ENCODE measurements around the gene SNX9. TPM values are rescaled to one million over a fixed set of nuclear protein-coding genes. Genes with fewer than 3 reads are reported as not detected.

The SNX9 gene
- total RNA-seq, 1 donor from 2014 or later: 65.0 TPM

- no peaks in the 10 kb centered on the region for H3K27me3 Mint-ChIP-seq (ENCODE audit: unreplicated experiment)
- H3K27ac Mint-ChIP-seq (ENCODE audit: unreplicated experiment): no peak overlapping the region
- no peaks in the 10 kb centered on the region for H3K9me3 Mint-ChIP-seq (ENCODE audit: unreplicated experiment)
- no peak for DNase-seq (ENCODE audit: extremely low spot score, unreplicated experiment)
- TF ChIP-seq CTCF (IDR thresholded peaks at IDR 0.05): no peak
- peaks cover 71% of the 10 kb centered on the region for H3K36me3 Mint-ChIP-seq (ENCODE audit: unreplicated experiment)
- peaks cover 20% of the 10 kb centered on the region for H3K4me1 Mint-ChIP-seq (ENCODE audit: unreplicated experiment)
- no peak overlapping the region for H3K4me3 Mint-ChIP-seq (ENCODE audit: unreplicated experiment)
These were observed 102.7 kb downstream of the SNX9 start for GRCh38 chr6:157925771-157926170.

- DNase-seq (ENCODE audit: extremely low spot score, unreplicated experiment): no peak
- Mint-ChIP-seq H3K4me3 (ENCODE audit: unreplicated experiment) (no peak overlapping the region), H3K9me3 (ENCODE audit: unreplicated experiment) (no peaks in the 10 kb centered on the region), H3K27me3 (ENCODE audit: unreplicated experiment) (no peaks in the 10 kb centered on the region), H3K4me1 (ENCODE audit: unreplicated experiment) (peaks cover 11% of the 10 kb centered on the region), H3K27ac (ENCODE audit: unreplicated experiment) (no peak overlapping the region), H3K36me3 (ENCODE audit: unreplicated experiment) (peaks cover 73% of the 10 kb centered on the region)
- TF ChIP-seq CTCF (IDR thresholded peaks at IDR 0.05): no peak
These were observed 104.0 kb downstream of the SNX9 start for GRCh38 chr6:157927011-157927410.

DNA sequence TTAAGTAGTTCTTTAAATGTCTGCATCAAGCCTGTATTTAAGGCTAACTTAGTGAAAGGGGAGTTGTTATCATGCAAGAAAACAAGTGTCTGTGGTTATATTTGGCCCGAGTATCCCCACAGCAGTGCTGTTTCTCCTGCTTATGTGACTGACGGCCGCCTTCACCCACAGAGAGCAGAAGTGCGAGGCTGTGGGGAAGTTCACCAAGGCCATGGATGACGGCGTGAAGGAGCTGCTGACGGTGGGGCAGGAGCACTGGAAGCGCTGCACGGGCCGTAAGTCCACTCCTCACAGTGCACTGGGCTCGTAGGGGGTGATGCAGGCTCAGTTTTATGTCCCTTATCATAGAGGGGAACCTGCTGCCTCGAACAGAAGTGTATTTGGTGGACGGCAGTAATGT, 105.4 kb downstream of the SNX9 start:
- H3K4me1 Mint-ChIP-seq (ENCODE audit: unreplicated experiment): no peaks in the 10 kb centered on the region
- TF ChIP-seq CTCF (IDR thresholded peaks at IDR 0.05): no peak
- H3K36me3 Mint-ChIP-seq (ENCODE audit: unreplicated experiment): peaks cover 73% of the 10 kb centered on the region
- no peaks in the 10 kb centered on the region for H3K9me3 Mint-ChIP-seq (ENCODE audit: unreplicated experiment)
- no peak overlapping the region for H3K4me3 Mint-ChIP-seq (ENCODE audit: unreplicated experiment)
- no peak for DNase-seq (ENCODE audit: extremely low spot score, unreplicated experiment)
- no peaks in the 10 kb centered on the region for H3K27me3 Mint-ChIP-seq (ENCODE audit: unreplicated experiment)
- no peak overlapping the region for H3K27ac Mint-ChIP-seq (ENCODE audit: unreplicated experiment)

DNA sequence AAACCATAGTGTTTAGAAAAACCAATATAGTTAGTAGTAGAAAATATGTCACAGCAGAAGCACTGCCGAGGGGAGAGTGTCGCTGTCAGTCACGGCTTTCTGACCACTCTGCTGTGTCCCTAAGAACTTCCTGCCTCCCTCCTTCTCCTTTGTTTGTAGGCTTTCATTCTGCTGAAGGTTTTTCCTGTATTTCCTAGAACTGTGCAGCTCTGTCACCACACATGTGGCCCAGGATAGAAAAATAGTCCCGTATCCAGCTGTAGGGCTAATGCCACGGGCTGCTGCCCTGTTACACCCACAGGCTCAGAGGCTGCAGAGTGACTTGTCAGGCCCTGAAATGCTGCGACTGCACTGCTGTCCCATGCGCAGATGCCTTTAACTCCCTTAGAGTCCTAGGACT, 106.0 kb downstream of the SNX9 start:
- H3K9me3 Mint-ChIP-seq (ENCODE audit: unreplicated experiment): no peaks in the 10 kb centered on the region
- no peak overlapping the region for H3K4me3 Mint-ChIP-seq (ENCODE audit: unreplicated experiment)
- H3K27me3 Mint-ChIP-seq (ENCODE audit: unreplicated experiment): no peaks in the 10 kb centered on the region
- no peak overlapping the region for H3K27ac Mint-ChIP-seq (ENCODE audit: unreplicated experiment)
- TF ChIP-seq CTCF (IDR thresholded peaks at IDR 0.05): no peak
- peaks cover 71% of the 10 kb centered on the region for H3K36me3 Mint-ChIP-seq (ENCODE audit: unreplicated experiment)
- no peaks in the 10 kb centered on the region for H3K4me1 Mint-ChIP-seq (ENCODE audit: unreplicated experiment)
- no peak for DNase-seq (ENCODE audit: extremely low spot score, unreplicated experiment)

GRCh38 chr6:157929765-157930319, 106.8 kb downstream of the SNX9 start:
- H3K27me3 Mint-ChIP-seq (ENCODE audit: unreplicated experiment): no peaks in the 10 kb centered on the region
- H3K27ac Mint-ChIP-seq (ENCODE audit: unreplicated experiment): no peak overlapping the region
- H3K4me3 Mint-ChIP-seq (ENCODE audit: unreplicated experiment): no peak overlapping the region
- no peak for DNase-seq (ENCODE audit: extremely low spot score, unreplicated experiment)
- TF ChIP-seq CTCF (IDR thresholded peaks at IDR 0.05): no peak
- no peaks in the 10 kb centered on the region for H3K9me3 Mint-ChIP-seq (ENCODE audit: unreplicated experiment)
- H3K4me1 Mint-ChIP-seq (ENCODE audit: unreplicated experiment): no peaks in the 10 kb centered on the region
- peaks cover 70% of the 10 kb centered on the region for H3K36me3 Mint-ChIP-seq (ENCODE audit: unreplicated experiment)
